Measurements from ENCODE around the gene SH3PXD2A.

SH3PXD2A gene

GRCh38 chr10:103595933-103596726 lies 259.2 kb downstream of the SH3PXD2A start:
- DNase-seq = no peak

GRCh38 chr10:103593022-103593570 lies 262.3 kb downstream of the SH3PXD2A start:
- DNase-seq = no peak

GRCh38 chr10:103592186-103593021 lies 263.0 kb downstream of the SH3PXD2A start:
- peak; percentile 28 for DNase-seq

GRCh38 chr10:103590744-103591291 lies 264.6 kb downstream of the SH3PXD2A start:
- DNase-seq = no peak

DNA sequence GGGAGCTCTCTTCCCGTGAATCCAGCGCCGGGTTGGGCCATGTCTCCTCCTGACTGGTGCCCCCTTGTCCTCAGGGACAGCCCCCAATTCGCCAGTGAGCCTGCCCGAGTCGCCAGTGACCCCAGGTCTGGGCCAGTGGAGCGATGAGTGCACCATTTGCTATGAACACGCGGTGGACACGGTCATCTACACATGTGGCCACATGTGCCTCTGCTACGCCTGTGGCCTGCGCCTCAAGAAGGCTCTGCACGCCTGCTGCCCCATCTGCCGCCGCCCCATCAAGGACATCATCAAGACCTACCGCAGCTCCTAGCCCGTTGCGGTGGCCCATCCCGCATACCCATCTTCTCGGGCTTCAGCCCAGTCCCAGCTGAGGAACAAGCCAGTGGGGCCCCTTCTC lies 265.3 kb downstream of the SH3PXD2A start:
- no peak for DNase-seq

DNA sequence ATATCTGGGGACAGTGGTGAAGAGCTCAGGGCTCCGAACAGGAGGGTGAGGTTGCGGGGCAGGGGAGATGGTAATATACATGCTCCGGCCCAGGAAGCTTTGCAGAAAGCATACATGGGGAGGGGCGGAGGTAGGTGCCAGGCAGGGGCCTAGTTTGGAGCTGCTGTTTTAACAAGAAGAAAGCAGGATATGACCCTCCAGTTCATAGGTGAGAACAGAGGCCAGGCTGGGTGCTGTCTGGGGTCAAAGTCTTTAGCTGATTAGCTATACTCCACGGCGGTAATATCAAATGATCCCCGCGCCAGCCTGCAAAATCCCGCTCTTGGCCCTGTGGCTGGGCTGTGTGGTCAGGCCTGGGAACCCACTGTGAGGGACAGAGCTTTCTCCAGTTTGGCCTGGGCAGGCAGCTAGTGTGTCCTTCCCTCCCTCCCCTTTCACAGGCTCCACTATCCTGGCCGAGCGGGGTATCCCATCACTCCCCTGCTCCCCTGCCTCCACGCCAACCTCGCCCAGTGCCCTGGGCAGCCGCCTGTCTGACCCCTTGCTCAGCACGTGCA lies 266.2 kb downstream of the SH3PXD2A start:
- DNase-seq = no peak

GRCh38 chr10:103587073-103587472 lies 268.3 kb downstream of the SH3PXD2A start:
- DNase-seq = no peak

- DNase-seq = no peak
Observed at GRCh38 chr10:103585011-103585405, 270.4 kb downstream of the SH3PXD2A start.

DNA sequence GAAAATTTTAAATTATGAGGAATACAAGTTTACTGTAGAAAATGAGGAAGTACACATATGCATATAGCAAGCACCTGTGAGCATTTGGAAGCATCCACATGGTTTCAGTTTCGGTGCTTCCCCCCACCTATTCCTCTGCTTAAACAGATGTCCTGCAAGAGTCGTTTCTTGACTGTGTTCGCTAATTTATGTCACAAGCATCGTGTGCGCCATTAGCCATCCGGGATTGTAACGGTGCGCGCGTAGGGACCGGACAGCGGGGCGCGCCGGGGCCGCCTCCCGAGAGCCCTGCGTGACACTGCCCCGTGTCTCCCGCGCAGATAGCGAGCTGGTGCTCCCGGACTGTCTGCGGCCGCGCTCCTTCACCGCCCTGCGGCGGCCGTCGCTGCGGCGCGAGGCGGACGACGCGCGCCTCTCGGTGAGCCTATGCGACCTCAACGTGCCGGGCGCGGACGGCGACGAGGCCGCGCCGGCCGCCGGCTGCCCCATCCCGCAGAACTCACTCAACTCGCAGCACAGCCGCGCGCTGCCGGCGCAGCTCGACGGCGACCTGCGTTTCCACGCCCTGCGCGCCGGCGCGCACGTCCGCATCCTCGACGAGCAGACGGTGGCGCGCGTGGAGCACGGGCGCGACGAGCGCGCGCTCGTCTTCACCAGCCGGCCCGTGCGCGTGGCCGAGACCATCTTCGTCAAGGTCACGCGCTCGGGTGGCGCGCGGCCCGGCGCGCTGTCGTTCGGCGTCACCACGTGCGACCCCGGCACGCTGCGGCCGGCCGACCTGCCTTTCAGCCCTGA lies 271.0 kb downstream of the SH3PXD2A start:
- peak; percentile 87 for DNase-seq

GRCh38 chr10:103583871-103584215 lies 271.5 kb downstream of the SH3PXD2A start:
- peak; percentile 38 for DNase-seq

GRCh38 chr10:103582331-103583123 lies 272.8 kb downstream of the SH3PXD2A start:
- no peak for DNase-seq

GRCh38 chr10:103581499-103581898 lies 273.9 kb downstream of the SH3PXD2A start:
- DNase-seq = no peak

- no peak for DNase-seq
Observed at GRCh38 chr10:103580430-103580829, 274.9 kb downstream of the SH3PXD2A start.

DNA sequence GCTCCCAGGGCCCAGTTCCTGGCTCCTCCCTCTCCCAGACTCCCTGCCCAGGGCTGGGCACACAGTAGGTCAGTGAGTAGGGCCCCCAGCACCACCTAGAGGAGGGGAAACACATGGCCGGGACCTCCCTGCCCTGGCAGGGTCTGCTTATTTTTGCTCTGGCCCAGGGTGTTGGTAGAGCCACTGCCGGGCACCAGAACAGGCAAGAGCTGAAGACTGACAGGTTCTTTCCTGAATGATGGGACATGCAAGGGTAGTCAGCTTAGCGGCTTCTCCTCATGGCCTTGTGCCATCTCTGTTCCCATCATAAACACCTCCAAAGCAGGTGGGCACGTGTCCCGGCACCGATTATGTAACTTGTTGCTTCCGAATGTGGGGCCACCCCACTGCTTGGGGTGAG lies 275.4 kb downstream of the SH3PXD2A start:
- no peak for DNase-seq

DNA sequence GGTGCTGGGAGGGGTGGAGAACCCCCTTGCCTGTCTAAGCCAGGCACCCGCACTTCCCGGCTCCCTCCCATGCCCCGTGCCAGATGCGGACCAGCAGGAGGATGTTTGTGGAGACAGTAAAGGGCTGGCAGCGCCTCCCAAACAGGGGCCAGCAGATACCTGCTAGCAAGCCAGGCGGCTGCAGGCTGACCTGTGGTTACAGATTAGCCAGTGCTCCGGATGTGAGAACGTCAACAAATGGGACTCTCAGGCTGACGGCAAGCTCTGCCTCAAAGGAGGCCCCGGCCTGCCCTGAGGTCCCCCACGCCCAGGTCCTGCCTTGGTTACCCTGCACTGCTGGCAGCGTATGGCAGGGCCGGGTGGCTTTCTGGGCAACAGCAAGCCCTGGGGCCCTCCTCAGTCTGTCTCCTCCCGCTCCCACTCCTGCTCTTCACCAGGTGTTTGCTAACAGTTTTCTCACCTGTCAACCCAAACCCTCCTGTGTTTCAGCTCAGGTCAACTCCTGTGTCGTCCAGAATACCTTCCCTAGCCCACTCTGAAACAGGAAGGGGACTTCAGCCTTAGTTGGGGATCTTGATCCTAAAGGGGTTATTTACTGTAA lies 276.5 kb downstream of the SH3PXD2A start:
- DNase-seq = no peak

DNA sequence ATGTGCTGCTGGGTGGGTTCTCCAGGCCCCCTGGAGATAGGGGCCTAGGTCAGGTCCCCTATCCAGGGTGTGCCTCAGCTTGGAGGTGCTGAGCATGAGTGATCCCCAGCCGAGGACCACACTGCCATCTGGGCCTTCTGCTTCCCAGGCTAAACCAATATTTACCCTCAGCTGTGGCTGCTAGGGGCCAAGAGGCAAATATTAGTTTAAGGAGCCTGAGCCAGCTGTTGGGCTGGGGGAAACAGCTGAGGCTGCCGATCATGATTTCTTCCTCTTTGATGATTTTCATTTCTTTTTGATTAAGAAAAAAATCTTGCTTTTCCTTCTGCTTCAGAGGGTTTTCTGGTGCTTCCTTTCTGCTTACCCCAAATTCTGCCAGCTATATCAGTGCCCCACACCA lies 278.5 kb downstream of the SH3PXD2A start:
- DNase-seq = no peak

DNA sequence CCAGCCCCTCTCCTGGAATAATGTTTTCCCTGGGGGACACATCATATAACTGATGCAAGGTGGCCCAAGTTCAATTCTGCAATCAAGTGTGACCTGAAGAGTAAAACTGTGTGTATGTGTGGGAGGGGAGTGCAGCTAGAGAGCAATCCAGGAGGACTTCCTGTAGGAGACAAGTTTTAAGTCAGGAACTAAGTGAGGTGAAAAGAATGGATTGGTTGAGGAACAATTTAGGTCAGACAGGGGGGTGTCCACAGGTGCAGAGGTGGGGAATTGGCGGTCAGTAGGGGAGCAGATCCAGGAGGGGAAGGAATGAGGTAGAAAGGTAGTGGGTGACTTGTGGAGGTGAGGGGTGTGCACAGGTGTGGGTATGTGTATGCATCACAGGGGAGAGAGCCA lies 279.3 kb downstream of the SH3PXD2A start:
- no peak for DNase-seq

DNA sequence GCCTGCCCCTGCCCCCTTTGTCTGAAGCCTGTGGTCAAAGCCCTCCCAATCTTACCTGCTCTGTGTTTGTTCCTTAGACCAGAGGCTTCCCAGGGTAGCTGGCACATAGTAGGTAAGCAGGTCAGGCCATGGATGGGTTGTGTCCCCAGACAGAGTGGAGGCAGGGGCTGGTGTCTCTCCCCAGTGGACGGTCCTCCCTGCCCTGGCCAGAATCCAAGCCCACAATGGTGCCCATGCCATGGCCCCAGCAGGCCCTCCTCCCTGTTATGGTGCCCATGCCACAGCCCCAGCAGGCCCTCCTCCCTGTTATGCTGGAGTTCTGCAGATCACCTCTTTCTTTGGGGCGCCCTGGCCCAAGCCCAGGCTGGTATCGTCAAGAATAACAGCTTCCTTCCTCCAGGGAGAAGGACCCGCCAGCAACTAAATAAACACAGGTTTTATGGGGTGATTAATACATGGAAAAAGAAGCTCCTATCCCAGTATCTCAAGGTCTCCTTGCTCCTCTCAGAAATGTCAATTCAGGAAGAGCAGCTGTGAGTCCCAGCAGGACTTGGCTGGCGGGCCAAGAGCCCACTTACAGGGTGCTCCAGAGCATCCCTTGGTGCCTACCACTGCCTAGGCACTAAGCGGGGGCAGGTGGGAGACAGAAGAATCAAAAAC lies 279.8 kb downstream of the SH3PXD2A start:
- no peak for DNase-seq

DNA sequence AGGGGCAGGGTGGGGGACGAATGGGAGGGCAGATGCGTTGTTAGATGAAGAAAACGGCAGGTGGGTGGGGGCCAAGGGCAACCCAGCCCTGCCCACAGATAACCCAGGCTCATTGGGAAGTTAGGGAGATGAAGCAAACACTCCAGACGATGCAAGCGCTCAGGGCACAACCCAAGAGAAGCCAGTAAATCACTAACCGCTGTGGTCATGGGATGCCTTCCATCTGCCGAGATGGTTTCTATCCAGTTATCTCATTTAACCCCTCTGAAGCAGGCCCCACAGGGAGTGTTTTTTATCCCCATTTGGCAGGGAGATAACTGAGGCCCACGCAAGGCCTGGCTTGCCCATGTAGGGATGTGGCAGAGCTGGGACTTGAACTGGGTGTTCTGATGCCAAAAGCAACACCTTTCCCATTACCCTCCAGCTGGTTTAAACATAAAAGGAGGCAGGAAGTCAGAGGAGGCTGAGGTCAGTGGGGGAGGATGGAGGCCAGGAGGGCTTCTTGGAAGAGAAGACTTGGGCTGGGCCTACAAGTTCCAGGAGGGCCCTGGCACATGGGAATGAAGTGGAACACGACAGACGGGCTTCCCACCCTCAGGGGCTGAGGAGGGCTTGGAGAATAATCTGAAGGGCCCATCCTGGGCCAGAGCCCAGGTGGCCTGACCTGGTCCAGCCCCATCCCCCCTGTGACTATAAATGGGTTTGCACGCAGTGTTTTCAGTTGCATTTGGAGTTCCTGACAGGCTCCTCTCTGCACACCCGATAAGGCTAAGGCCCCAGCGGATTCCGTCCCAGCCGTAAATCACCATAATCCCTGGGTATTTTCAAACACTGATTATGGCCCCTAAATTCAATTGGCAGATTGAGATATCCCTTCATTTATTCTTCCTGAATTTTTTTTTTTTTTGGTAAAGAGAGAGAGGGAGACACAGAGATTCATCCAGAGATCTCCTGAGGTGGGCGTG lies 281.0 kb downstream of the SH3PXD2A start:
- no peak for DNase-seq

- DNase-seq = no peak
Observed at GRCh38 chr10:103573205-103573487, 282.2 kb downstream of the SH3PXD2A start.

All from CD4-positive, alpha-beta T cell treated with Interleukin-21 for 1 hour (primary cell).